Spinal cord (tissue), 10 donors: ENCODE data around the gene CHRNA10. TPM values are rescaled to one million over a fixed set of nuclear protein-coding genes. Genes with fewer than 3 reads are reported as not detected.

Source experiments
- DNase-seq, 6 donors: peaks; one replicate each; pipeline versions ENCODE4 v3.0.0 to v3.0.0-alpha.2; 2013 to 2015; ENCODE audit warnings: low spot score in 6 of 6, low read depth in 4 of 6
- H3K27ac ChIP-seq: one replicate; pipeline ENCODE4 v1.5.1; 2013; ENCODE audit warnings: low read depth, low read length, control low read depth
- H3K27me3 ChIP-seq: one replicate; pipeline ENCODE4 v1.6.1; 2013; ENCODE audit warnings: low read length; ENCODE audit not compliant: control insufficient read depth, insufficient read depth
- H3K36me3 ChIP-seq: one replicate; pipeline ENCODE4 v1.6.1; 2013; ENCODE audit warnings: low read length; ENCODE audit not compliant: control insufficient read depth, insufficient read depth
- H3K4me1 ChIP-seq: one replicate; pipeline ENCODE4 v1.6.1; 2013; ENCODE audit warnings: low read length; ENCODE audit not compliant: control insufficient read depth, insufficient read depth
- H3K4me3 ChIP-seq: one replicate; pipeline ENCODE4 v1.5.1; 2013; ENCODE audit warnings: low read depth, low read length, control low read depth
- H3K9me3 ChIP-seq: one replicate; pipeline ENCODE4 v1.6.1; 2013; ENCODE audit warnings: low read length; ENCODE audit not compliant: control insufficient read depth, insufficient read depth
- WGBS: methylation state at CpG from one replicate; pipeline ENCODE4 v1.1.5; 2013; ENCODE audit warnings: missing lambda C conversion rate; ENCODE audit not compliant: insufficient coverage; 5-methylcytosine and 5-hydroxymethylcytosine counted together
- polyA plus RNA-seq, 2 donors: library from polyadenylated mRNA; unstranded; fragments of 120-200 nt; gene quantifications; one replicate each; pipeline ENCODE4 v1.2.1, GENCODE V29; 2013; ENCODE audit not compliant: insufficient read length in 2 of 2
- total RNA-seq, 2 donors: library from RNA; depleted of rRNA in 1 of 2; stranded (reverse); fragments of 120-200 nt in 1 of 2; fragments of >200 nt in 1 of 2; gene quantifications; one replicate each; pipeline versions ENCODE4 v1.2.3 to v1.2.4, GENCODE V29; 2013 to 2014
- donor health status: healthy.

CHRNA10 gene
- total and polyA plus RNA-seq, 4 donors: 0.40 to 2.6 (median 1.5) TPM

DNA sequence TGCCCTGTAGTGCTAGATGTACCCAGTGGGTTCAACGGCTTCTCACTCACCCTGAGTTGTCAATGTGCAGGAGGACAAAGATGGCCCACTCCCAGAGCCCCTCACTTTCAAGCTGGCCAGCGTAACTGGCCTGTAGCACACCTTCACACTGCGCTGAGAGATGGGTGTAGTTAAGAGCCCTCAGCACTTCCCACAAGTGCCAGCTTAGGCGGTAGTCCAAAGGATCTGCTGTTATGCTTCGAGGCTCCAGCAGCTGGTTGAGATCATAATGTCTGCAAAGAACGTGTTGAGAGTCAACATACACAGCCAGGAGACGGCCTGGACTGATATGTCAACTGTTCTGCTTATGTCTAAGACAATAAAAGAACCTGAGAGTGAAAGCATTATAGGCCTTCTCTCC lies 14.7 kb upstream of the CHRNA10 start:
- peaks cover 44% of the 10 kb centered on the region for H3K36me3 ChIP-seq
- H3K4me3 ChIP-seq: no peak overlapping the region
- no peak overlapping the region for H3K27ac ChIP-seq
- no peak for DNase-seq
- 90% methylated on average over 2 of the region's 7 CpGs for WGBS
- H3K4me1 ChIP-seq: no peaks in the 10 kb centered on the region
- no peaks in the 10 kb centered on the region for H3K27me3 ChIP-seq
- H3K9me3 ChIP-seq: no peaks in the 10 kb centered on the region

- Histone ChIP-seq H3K27me3 (no peaks in the 10 kb centered on the region), H3K27ac (no peak overlapping the region), H3K4me1 (no peaks in the 10 kb centered on the region), H3K36me3 (peaks cover 47% of the 10 kb centered on the region), H3K4me3 (no peak overlapping the region), H3K9me3 (no peaks in the 10 kb centered on the region)
- no peak for DNase-seq
- WGBS: no CpG with 5 or more reads among the region's 2 CpGs
These were observed 13.6 kb upstream of the CHRNA10 start for GRCh38 chr11:3684819-3685172.

DNA sequence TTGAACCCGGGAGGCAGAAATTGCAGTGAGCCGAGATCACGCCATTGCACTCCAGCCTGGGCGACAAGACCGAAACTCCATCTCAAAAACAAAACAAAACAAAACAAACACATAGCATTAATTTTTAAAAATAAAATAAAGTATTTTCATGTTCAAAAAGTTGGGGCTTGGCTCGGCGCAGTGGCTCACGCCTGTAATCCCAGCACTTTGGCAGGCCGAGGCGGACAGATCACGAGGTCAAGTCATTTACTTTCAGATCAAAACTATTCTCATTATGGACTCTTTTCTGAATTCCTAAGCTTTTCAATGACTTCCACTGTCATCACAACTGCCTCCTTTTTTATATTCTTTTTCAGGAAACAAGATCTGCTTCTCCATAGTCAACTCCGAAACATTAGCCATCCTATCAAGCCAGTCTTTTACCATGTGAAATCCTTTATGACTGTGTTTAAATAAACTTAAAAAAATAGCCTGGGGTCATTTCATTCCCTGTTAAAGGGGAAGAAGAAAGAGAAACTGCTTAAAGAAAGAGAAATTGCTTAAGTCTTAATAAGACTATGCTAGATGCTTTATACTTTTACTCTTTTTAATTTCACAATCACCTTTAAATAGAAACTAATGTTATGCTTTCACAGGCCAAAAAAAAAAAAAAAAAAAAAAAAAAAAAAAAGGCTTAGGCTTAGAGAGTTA lies 13.1 kb upstream of the CHRNA10 start:
- no peaks in the 10 kb centered on the region for H3K4me1 ChIP-seq
- H3K9me3 ChIP-seq: no peaks in the 10 kb centered on the region
- no peak for DNase-seq
- H3K27me3 ChIP-seq: no peaks in the 10 kb centered on the region
- H3K27ac ChIP-seq: no peak overlapping the region
- WGBS: 96% methylated on average over 6 of the region's 12 CpGs
- peaks cover 46% of the 10 kb centered on the region for H3K36me3 ChIP-seq
- H3K4me3 ChIP-seq: no peak overlapping the region

DNA sequence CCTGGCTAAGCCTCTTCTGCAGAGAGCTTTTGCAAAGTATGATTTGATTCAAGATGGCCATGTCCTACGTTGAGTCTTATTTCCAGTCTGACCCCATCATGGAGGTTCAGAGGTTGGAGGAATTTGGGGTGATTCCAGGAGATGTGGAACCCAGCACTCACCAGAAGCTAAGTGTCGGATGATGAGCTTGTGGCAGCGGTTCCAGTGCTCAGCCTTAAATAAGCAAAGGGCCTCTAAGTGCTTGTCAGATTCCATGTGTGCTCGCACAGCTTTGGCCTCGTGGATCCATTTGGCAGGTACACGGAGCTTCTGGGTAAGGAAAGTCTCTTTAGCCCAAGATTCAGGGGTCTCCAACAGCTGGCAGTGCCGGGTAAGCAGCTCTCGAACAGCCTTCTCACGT lies 11.9 kb upstream of the CHRNA10 start:
- Histone ChIP-seq H3K27ac (no peak overlapping the region), H3K27me3 (no peaks in the 10 kb centered on the region), H3K36me3 (peaks cover 52% of the 10 kb centered on the region), H3K4me3 (no peak overlapping the region), H3K4me1 (no peaks in the 10 kb centered on the region), H3K9me3 (no peaks in the 10 kb centered on the region)
- 97% methylated on average over 3 of the region's 9 CpGs for WGBS
- no peak for DNase-seq

DNA sequence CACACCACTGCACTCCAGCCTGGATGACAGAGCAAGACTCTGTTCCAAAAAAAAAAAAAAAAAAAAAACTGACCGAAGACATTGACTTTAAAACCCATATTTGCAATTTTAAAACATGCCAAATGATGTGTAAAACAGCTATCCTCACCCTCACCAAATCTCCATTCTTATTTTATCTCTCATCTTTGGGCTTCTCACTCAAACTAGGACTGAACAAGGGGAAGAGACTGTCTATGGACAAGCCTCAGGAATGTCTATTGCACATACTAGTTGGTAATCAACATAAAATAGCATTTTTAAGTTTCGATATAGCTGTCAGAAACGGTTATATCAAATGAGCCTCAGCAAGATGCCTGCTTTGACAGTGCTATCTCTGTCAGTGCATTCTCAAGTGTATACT lies 7.9 kb upstream of the CHRNA10 start:
- H3K4me1 ChIP-seq: no peaks in the 10 kb centered on the region
- H3K36me3 ChIP-seq: peaks cover 59% of the 10 kb centered on the region
- H3K4me3 ChIP-seq: no peak overlapping the region
- no peaks in the 10 kb centered on the region for H3K9me3 ChIP-seq
- H3K27ac ChIP-seq: no peak overlapping the region
- H3K27me3 ChIP-seq: no peaks in the 10 kb centered on the region
- WGBS: 90% methylated on average over 2 of the region's 3 CpGs
- DNase-seq: no peak

GRCh38 chr11:3675971-3676370 lies 4.8 kb upstream of the CHRNA10 start:
- no peaks in the 10 kb centered on the region for H3K9me3 ChIP-seq

GRCh38 chr11:3674189-3674588 lies 3.0 kb upstream of the CHRNA10 start:
- no peak overlapping the region for H3K27ac ChIP-seq
- DNase-seq: no peak
- no peaks in the 10 kb centered on the region for H3K4me1 ChIP-seq
- peaks cover 67% of the 10 kb centered on the region for H3K36me3 ChIP-seq
- H3K4me3 ChIP-seq: no peak overlapping the region
- no peaks in the 10 kb centered on the region for H3K9me3 ChIP-seq
- no peaks in the 10 kb centered on the region for H3K27me3 ChIP-seq
- 100% methylated on average over 1 of the region's 1 CpG for WGBS

More at GRCh38 chr11:3675971-3676370, 4.8 kb upstream of the CHRNA10 start:
- no peak overlapping the region for H3K27ac ChIP-seq
- no peaks in the 10 kb centered on the region for H3K27me3 ChIP-seq
- peaks cover 63% of the 10 kb centered on the region for H3K36me3 ChIP-seq
- H3K4me3 ChIP-seq: no peak overlapping the region
- 97% methylated on average over 10 of the region's 11 CpGs for WGBS
- DNase-seq: no peak
- H3K4me1 ChIP-seq: no peaks in the 10 kb centered on the region

- Histone ChIP-seq H3K4me1 (no peaks in the 10 kb centered on the region), H3K4me3 (no peak overlapping the region), H3K36me3 (peaks cover 78% of the 10 kb centered on the region), H3K9me3 (no peaks in the 10 kb centered on the region), H3K27ac (no peak overlapping the region), H3K27me3 (no peaks in the 10 kb centered on the region)
- 95% methylated on average over 5 of the region's 5 CpGs for WGBS
- DNase-seq: no peak
These were observed 1.4 kb downstream of the CHRNA10 start for GRCh38 chr11:3669742-3670183.

- H3K4me1 ChIP-seq: no peaks in the 10 kb centered on the region
- no peak for DNase-seq
- H3K27ac ChIP-seq: no peak overlapping the region
- no peak overlapping the region for H3K4me3 ChIP-seq
- peaks cover 81% of the 10 kb centered on the region for H3K36me3 ChIP-seq
- 100% methylated on average over 5 of the region's 7 CpGs for WGBS
- no peaks in the 10 kb centered on the region for H3K9me3 ChIP-seq
- H3K27me3 ChIP-seq: no peaks in the 10 kb centered on the region
These were observed 2.1 kb downstream of the CHRNA10 start for GRCh38 chr11:3669128-3669527.
